ENCODE results near the gene MGAT4B.

- TF ChIP-seq POLR2A (IDR thresholded peaks at IDR 0.05) (no peak), CTCF (IDR thresholded peaks at IDR 0.05) (no peak)
These were observed 39.1 kb downstream of the MGAT4B start for GRCh38 chr5:179767496-179768100.
